A673 (cell line): ENCODE measurements around the gene TTC16. TPM values are rescaled to one million over a fixed set of nuclear protein-coding genes. Genes with fewer than 3 reads are reported as not detected.

Source experiments
- BruUV-seq: library from RNA; stranded (reverse); fragments of 400-500 nt; replicated peaks from 2 replicates; lab custom pipeline; 2021; lab: Mats Ljungman, UMichigan
- CTCF ChIA-PET: fragments of 300-600 bp; sonication (Branson Sonifier 250); formaldehyde crosslinking; loops from one replicate; lab custom pipeline; 2022; ENCODE audit warnings: antibody characterized with exemption; lab: Charles Lee
- POLR2A ChIA-PET: fragments of 300-600 bp; sonication (Branson Sonifier 250); formaldehyde crosslinking; loops from one replicate; lab custom pipeline; 2022; ENCODE audit warnings: antibody characterized with exemption; ENCODE audit not compliant: low non-redundant PET; lab: Charles Lee
- DNase-seq: peaks from one replicate; pipeline ENCODE4 v3.0.0-alpha.2; 2015; ENCODE audit warnings: low spot score
- H3K27ac ChIP-seq: fragments of 200-600 bp; sonication (generic); 2 replicates; pipeline ENCODE4 v1.5.1; 2016; ENCODE audit warnings: mixed run types, low read depth, mild to moderate bottlenecking, mixed read lengths, antibody characterized with exemption, low read length; ENCODE audit not compliant: poor library complexity, severe bottlenecking
- H3K27me3 ChIP-seq: fragments of 200-600 bp; sonication (generic); replicated peaks from 2 replicates; pipeline ENCODE4 v1.6.1; 2017; ENCODE audit warnings: mixed run types, low read depth, mild to moderate bottlenecking, mixed read lengths, antibody characterized with exemption, low read length; ENCODE audit not compliant: insufficient read depth, poor library complexity
- H3K36me3 ChIP-seq: fragments of 200-600 bp; sonication (generic); 2 replicates; pipeline ENCODE4 v1.6.1; 2016; ENCODE audit warnings: mixed run types, mild to moderate bottlenecking, mixed read lengths, antibody characterized with exemption, low read length; ENCODE audit not compliant: insufficient read depth, poor library complexity, severe bottlenecking
- H3K4me1 ChIP-seq: fragments of 200-600 bp; sonication (generic); 2 replicates; pipeline ENCODE4 v1.6.1; 2017; ENCODE audit warnings: mixed run types, mild to moderate bottlenecking, mixed read lengths, antibody characterized with exemption, low read length; ENCODE audit not compliant: insufficient read depth, poor library complexity, severe bottlenecking
- H3K4me3 ChIP-seq: fragments of 200-600 bp; sonication (generic); 2 replicates; pipeline ENCODE4 v1.5.1; 2016; ENCODE audit warnings: low read depth, mixed run types, mild to moderate bottlenecking, mixed read lengths, low read length; ENCODE audit not compliant: poor library complexity, severe bottlenecking
- H3K9me3 ChIP-seq: fragments of 200-600 bp; sonication (generic); 2 replicates; pipeline ENCODE4 v1.6.1; 2016; ENCODE audit warnings: mixed run types, low read depth, mild to moderate bottlenecking, mixed read lengths, antibody characterized with exemption, low read length; ENCODE audit not compliant: poor library complexity, severe bottlenecking
- EZH2 ChIP-seq: fragments of 200-600 bp; sonication (generic); IDR thresholded peaks from 2 replicates; pipeline ENCODE4 v1.6.1; 2017; ENCODE audit warnings: borderline replicate concordance, low read depth, mild to moderate bottlenecking, mixed read lengths, antibody characterized with exemption, low read length; ENCODE audit not compliant: poor library complexity, severe bottlenecking
- intact Hi-C: fragments of 100-400 bp; cut with micrococcal nuclease; formaldehyde crosslinking; loops from one replicate; pipeline ENCODE4 v1.10.0; 2022; ENCODE audit not compliant: unreplicated experiment
- total RNA-seq: library from RNA; stranded (reverse); gene quantifications from 2 replicates; pipeline ENCODE4 v1.2.3, GENCODE V29; 2021
- TF ChIP-seq, protein P1 (sequence below): fragments of 300-800, 200-600 bp; sonication (generic); conservative IDR thresholded peaks from 2 replicates; pipeline ENCODE4 v1.5.1; 2017; ENCODE audit warnings: low read depth, mild to moderate bottlenecking, antibody characterized with exemption, low read length, moderate library complexity, mixed read lengths

The TTC16 gene
- total RNA-seq, 1 experiment from 2014 or later, result not detected

DNA sequence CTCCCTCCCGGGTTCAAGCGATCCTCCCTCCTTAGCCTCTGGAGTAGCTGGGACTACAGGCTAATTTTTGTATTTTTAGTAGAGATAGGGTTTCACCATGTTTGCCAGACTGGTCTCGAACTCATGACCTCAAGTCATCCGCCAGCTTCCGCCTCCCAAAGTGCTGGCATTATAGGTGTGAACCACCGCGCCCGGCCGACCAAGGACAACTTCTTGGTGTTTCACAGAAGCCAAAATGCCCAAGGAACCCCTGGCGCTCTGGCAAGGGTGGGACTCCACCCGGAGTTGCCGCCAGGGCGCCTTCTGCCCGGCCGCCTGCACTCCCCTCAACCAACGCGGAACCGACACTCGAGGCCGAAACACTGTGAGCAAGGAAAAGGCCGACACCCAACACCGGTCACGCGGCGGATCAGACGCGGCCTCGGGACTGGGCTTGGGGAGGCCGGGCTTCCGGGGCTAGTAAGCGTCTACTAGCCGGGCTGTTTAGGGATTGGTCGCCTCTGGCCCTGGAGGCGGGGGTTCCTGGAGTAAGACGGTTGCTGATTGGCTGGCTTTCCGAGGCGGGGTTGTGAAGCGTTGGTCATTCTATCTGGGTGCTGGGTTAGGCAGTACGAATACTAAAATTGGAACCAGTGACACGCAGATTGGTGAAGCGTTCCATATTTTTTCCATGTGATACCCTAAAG lies 16.8 kb upstream of the TTC16 start:
- Histone ChIP-seq H3K4me3 (peak overlapping the region; percentile 25), H3K9me3 (no peaks in the 10 kb centered on the region), H3K4me1 (no peaks in the 10 kb centered on the region), H3K27ac (no peak overlapping the region), H3K36me3 (no peaks in the 10 kb centered on the region), H3K27me3 (no peaks in the 10 kb centered on the region)
- ChIA-PET CTCF (no interaction called here), POLR2A (no interaction called here)
- no TSS peak for BruUV-seq
- intact Hi-C loops, result no loop called here
- TF ChIP-seq EZH2, result no peak
- TF ChIP-seq, protein P1, sequence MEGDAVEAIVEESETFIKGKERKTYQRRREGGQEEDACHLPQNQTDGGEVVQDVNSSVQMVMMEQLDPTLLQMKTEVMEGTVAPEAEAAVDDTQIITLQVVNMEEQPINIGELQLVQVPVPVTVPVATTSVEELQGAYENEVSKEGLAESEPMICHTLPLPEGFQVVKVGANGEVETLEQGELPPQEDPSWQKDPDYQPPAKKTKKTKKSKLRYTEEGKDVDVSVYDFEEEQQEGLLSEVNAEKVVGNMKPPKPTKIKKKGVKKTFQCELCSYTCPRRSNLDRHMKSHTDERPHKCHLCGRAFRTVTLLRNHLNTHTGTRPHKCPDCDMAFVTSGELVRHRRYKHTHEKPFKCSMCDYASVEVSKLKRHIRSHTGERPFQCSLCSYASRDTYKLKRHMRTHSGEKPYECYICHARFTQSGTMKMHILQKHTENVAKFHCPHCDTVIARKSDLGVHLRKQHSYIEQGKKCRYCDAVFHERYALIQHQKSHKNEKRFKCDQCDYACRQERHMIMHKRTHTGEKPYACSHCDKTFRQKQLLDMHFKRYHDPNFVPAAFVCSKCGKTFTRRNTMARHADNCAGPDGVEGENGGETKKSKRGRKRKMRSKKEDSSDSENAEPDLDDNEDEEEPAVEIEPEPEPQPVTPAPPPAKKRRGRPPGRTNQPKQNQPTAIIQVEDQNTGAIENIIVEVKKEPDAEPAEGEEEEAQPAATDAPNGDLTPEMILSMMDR, result no peak
- peak; percentile 91 for DNase-seq

GRCh38 chr9:127700140-127700539 lies 15.7 kb upstream of the TTC16 start:
- Histone ChIP-seq H3K36me3 (no peaks in the 10 kb centered on the region), H3K4me3 (no peak overlapping the region), H3K9me3 (no peaks in the 10 kb centered on the region), H3K27ac (no peak overlapping the region), H3K27me3 (no peaks in the 10 kb centered on the region), H3K4me1 (no peaks in the 10 kb centered on the region)
- ChIA-PET CTCF (no interaction called here), POLR2A (no interaction called here)
- no TSS peak for BruUV-seq
- DNase-seq, result no peak
- TF ChIP-seq, protein P1, result no peak
- no peak for TF ChIP-seq EZH2
- intact Hi-C loops, result no loop called here

DNA sequence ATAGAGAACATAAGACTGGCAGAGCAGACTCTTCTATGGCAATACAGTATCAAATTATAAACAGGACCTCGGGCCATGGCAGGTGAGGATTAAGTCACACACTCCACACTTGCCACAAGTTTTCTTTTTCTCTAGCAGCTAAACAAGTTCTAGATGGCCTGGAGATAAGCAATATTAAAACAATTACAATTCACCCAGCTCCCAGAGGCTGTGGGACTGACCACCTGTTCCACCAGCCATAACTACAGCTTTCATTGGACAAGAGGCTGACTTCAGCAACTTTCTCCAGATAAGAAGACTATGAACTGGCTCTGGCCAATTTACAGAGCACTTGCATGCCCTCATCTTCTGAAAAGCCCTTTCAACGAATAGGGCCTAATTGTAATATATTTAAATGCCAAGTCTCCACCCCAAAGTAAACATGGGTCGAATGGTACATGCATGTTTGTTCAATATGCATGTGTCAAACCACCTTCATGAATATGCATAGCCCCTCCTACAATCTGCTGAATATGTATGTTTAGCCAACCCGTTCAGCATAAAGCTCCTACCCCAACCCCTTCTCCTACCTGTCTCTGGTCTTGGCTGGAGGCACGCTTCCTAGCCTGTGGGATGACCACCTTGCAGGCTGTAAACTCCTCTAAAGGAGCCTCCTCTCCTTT lies 15.2 kb upstream of the TTC16 start:
- ChIA-PET POLR2A (no interaction called here), CTCF (no interaction called here)
- Histone ChIP-seq H3K36me3 (no peaks in the 10 kb centered on the region), H3K9me3 (no peaks in the 10 kb centered on the region), H3K27me3 (no peaks in the 10 kb centered on the region), H3K4me1 (no peaks in the 10 kb centered on the region), H3K27ac (no peak overlapping the region), H3K4me3 (no peak overlapping the region)
- TF ChIP-seq, protein P1, result no peak
- no peak for TF ChIP-seq EZH2
- BruUV-seq, result no TSS peak
- no peak for DNase-seq
- intact Hi-C loops, result no loop called here
